ENCODE data around the gene ZFAND2A. TPM values are rescaled to one million over a fixed set of nuclear protein-coding genes. Genes with fewer than 3 reads are reported as not detected.
"Not testable (repeated sequence)": the region's sequence is repeated elsewhere in the genome, so short reads cannot be mapped to it uniquely, and the experiment has no call there.

ZFAND2A gene
- 10 to 100 TPM; 24.1 to 27.5 TPM for total RNA-seq

DNA sequence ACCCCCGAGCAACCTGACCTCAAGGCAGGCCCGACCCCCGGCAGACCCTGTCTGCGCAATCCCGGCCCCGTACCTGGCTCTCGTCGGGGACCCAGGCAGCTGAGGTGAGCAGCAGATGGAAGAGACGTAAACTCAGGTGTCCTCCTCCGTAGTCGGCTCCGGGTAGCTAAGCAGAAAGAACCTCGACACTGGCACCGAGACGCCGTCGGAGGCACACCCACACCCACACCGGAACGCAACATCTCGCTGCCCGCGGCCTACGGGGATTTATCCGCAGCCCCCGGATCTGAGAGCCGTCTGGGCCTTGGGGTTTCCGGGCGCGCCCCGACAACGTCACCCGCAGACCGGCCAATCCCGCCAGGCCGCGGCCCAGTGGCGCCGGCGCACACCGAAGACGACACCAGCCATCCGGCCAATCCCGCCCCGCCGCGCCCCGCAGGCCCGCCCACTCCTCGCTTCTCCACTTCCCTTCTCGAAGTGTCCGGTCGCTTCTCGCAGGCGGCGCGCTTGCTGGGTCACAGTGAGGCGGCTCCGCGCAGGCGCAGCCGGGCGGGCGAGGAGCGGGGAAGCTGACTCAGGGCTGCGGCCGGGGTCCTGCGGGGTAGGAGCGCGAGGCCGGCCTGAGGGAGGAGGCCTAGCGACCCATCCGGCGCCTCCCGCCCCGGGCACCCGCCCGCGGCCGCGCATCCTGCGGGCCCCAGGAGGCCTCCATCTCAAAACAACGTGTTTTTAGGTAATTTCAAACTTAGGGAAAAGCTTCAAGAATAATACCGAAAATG is at the start of gene ZFAND2A:
TSS of gene ZFAND2A (minus strand) at position 306 of the 779 bp plus-strand sequence. CDS start 1,984 bp downstream, outside the sequence.
- DNase-seq = peak; percentile 99
- Mint-ChIP-seq H3K27ac (peak within 1 kb of the TSS; percentile 87), H3K4me1 (ENCODE audit: low read depth) (peaks cover 25% of the 10 kb centered on the region), H3K4me3 (peak within 1 kb of the TSS; percentile 90), H3K27me3 (no peaks in the 10 kb centered on the region), H3K36me3 (peaks cover 14% of the 10 kb centered on the region), H3K9me3 (no peaks in the 10 kb centered on the region)
- CTCF ChIA-PET = interaction anchor here (0.6 to 2.2 kb wide), 4 partner anchors 9 to 17 kb away, joined by 3 to 13 read pairs (median 6); no protein-coding TSS in a partner anchor
- intact Hi-C loops (cut with micrococcal nuclease) = loop anchor here (1.0 kb wide), 2 partner anchors 10 to 22 kb away; a partner anchor contains a TSS
- POLR2A ChIA-PET = interaction anchor here (1.2 to 1.6 kb wide), 3 partner anchors 10 to 183 kb away, joined by 3 to 10 read pairs (median 8); a partner anchor contains a TSS

DNA sequence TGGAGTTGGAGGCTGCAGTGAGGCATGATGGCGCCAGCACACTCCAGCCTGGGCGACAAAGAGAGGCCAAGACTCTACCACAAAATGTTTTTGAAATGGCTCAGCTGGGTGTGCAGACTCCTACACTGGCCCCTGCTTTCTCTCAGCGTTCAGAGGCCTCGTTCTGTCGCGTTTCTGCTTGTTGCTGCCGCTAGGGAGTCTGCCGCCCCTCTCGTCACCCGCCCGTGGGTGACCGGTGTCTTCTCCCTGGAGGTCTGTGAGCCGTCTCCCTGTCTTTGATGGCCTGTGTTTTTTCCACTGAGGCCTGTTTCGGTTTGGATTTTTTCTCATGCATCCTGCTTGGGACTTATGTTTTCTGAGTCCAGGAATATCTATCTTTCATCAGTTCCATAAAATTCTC is 49.1 kb upstream of the ZFAND2A start:
- ChIA-PET POLR2A (no interaction called here), CTCF (no interaction called here)
- DNase-seq = no peak
- Mint-ChIP-seq H3K4me3 (no peak overlapping the region), H3K4me1 (ENCODE audit: low read depth) (no peaks in the 10 kb centered on the region), H3K27ac (no peak overlapping the region), H3K36me3 (no peaks in the 10 kb centered on the region), H3K27me3 (peaks cover 26% of the 10 kb centered on the region), H3K9me3 (no peaks in the 10 kb centered on the region)
- intact Hi-C loops (cut with micrococcal nuclease) = no loop called here

- DNase-seq; H3K36me3 Mint-ChIP-seq; H3K9me3 Mint-ChIP-seq; POLR2A ChIA-PET; intact Hi-C loops (cut with micrococcal nuclease); H3K4me1 Mint-ChIP-seq (ENCODE audit: low read depth); H3K4me3 Mint-ChIP-seq; H3K27ac Mint-ChIP-seq: not testable (repeated sequence)
- CTCF ChIA-PET = interaction anchor here (1.2 to 1.5 kb wide), 2 partner anchors 23 to 29 kb away, joined by 3 to 5 read pairs; no protein-coding TSS in a partner anchor
- H3K27me3 Mint-ChIP-seq = peaks cover 18% of the 10 kb centered on the region
Observed at GRCh38 chr7:1205742-1206141, 45.7 kb upstream of the ZFAND2A start.

DNA sequence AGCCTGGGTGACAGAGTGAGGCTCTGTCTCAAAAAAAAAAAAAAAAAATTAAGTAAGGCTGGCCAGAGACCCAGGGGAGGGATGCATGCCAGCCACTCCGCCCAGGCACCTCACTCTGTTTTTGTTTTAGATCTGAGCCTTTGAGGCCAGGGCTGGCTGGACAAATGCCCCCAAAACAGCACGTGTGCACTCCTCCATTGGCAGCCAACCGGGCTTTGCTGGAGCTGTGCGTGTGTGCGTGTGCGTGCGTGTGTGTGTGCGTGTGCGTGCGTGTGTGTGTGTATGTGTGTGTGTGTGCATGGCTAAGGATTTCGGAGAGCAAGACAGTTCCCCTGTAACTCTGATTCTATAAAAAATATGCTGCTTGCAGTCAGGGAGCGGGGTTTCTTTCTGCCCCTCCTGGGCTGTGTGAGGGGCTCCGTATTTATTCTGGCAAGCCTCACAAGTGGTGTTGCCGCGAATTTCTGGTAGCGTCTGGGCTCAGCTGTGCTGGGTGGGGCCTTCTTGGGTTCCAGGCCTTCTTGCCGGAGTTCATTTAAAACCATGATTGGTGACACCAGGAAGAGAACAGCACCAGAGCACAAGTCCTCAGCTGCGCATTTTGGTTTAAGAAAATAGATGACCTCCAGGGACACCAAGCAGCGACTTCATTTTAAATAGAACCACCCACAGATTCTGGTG is 44.6 kb upstream of the ZFAND2A start:
- Mint-ChIP-seq H3K27me3 (peaks cover 8% of the 10 kb centered on the region), H3K27ac (no peak overlapping the region), H3K9me3 (no peaks in the 10 kb centered on the region), H3K4me3 (no peak overlapping the region), H3K4me1 (ENCODE audit: low read depth) (no peaks in the 10 kb centered on the region), H3K36me3 (no peaks in the 10 kb centered on the region)
- intact Hi-C loops (cut with micrococcal nuclease) = no loop called here
- ChIA-PET CTCF (interaction anchor here (1.2 kb wide), 1 partner anchor 22 kb away, joined by 3 read pairs; no protein-coding TSS in a partner anchor), POLR2A (no interaction called here)
- DNase-seq = no peak

- H3K27me3 Mint-ChIP-seq; DNase-seq; POLR2A ChIA-PET; H3K4me3 Mint-ChIP-seq; H3K9me3 Mint-ChIP-seq; CTCF ChIA-PET; H3K27ac Mint-ChIP-seq; H3K4me1 Mint-ChIP-seq (ENCODE audit: low read depth); H3K36me3 Mint-ChIP-seq; intact Hi-C loops (cut with micrococcal nuclease): not testable (repeated sequence)
Observed at GRCh38 chr7:1202914-1203313, 42.9 kb upstream of the ZFAND2A start.

DNA sequence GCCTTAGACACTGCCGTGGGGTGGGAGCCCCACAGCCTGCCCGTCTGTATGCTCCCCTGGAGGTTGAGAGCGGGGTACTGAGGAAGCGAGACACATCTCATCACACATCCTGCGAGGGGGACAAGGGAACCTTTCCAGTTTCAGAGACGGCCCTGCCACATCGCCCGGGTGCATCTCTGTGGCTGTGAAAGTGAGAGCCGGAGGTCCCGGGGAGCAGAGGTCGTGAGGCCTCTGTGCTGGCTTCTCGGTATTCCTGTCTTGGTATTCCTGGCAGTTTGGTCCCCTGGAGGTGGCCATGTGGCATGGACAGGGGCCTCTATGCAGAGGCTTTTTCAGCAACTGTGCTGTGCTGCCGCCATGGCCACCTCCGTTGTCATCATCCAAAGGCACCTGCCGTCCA is 41.9 kb upstream of the ZFAND2A start:
- Mint-ChIP-seq H3K27ac (no peak overlapping the region), H3K4me3 (no peak overlapping the region), H3K4me1 (ENCODE audit: low read depth) (no peaks in the 10 kb centered on the region), H3K27me3 (peaks cover 1% of the 10 kb centered on the region), H3K9me3 (no peaks in the 10 kb centered on the region), H3K36me3 (no peaks in the 10 kb centered on the region)
- POLR2A ChIA-PET = no interaction called here
- intact Hi-C loops (cut with micrococcal nuclease) = no loop called here
- CTCF ChIA-PET = no interaction called here
- no peak for DNase-seq

DNA sequence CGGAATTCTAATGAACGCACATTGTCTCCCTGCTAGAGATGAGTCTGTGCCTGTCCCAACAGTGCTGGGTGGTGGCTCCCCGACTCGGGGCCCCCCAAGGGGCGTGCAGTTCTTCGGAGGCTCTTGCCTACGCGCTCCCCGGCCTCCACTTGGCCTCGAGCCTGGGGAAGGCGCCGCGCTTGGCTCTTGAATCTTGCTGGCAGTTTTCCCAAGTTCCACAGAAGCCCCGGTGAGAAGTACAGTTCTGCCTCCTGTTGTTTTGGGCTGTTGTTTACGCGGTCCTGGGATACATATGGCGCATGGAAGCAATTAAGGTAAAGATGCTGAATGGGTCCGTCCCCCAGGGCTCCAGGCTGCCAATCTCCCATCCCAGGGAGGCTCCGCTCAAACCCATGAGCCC is 40.0 kb upstream of the ZFAND2A start:
- Mint-ChIP-seq H3K36me3 (no peaks in the 10 kb centered on the region), H3K27me3 (peaks cover 1% of the 10 kb centered on the region), H3K4me3 (no peak overlapping the region), H3K27ac (no peak overlapping the region), H3K4me1 (ENCODE audit: low read depth) (no peaks in the 10 kb centered on the region), H3K9me3 (no peaks in the 10 kb centered on the region)
- intact Hi-C loops (cut with micrococcal nuclease) = no loop called here
- CTCF ChIA-PET = no interaction called here
- POLR2A ChIA-PET = no interaction called here
- DNase-seq = no peak

GRCh38 chr7:1197997-1198625 is 38.1 kb upstream of the ZFAND2A start:
- no peaks in the 10 kb centered on the region for H3K36me3 Mint-ChIP-seq
- ChIA-PET POLR2A (no interaction called here), CTCF (no interaction called here)
- DNase-seq = no peak
- H3K9me3 Mint-ChIP-seq = no peaks in the 10 kb centered on the region
- intact Hi-C loops (cut with micrococcal nuclease) = no loop called here
- H3K27ac Mint-ChIP-seq = no peak overlapping the region
- no peaks in the 10 kb centered on the region for H3K4me1 Mint-ChIP-seq (ENCODE audit: low read depth)
- no peak overlapping the region for H3K4me3 Mint-ChIP-seq
- peaks cover 6% of the 10 kb centered on the region for H3K27me3 Mint-ChIP-seq

DNA sequence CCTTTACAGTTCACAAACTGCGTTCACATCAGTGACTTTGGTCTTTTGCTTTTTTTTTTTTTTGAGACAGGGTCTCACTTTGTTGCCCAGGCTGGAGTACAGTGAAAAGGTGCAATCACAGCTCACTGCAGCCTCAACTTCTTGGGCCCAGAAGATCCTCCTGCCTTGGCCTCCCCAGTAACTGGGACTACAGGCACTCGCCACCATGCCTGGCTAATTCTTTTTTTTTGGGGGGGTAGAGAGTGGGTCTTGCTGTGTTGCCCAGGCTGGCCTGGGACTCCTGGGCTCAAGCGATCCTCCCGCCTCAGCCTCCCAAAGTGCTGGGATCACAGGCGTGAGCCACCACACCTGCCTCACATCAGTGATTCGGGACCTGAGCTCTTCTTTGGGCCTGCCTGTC is 37.0 kb upstream of the ZFAND2A start:
- no peaks in the 10 kb centered on the region for H3K36me3 Mint-ChIP-seq
- H3K27me3 Mint-ChIP-seq = peaks cover 11% of the 10 kb centered on the region
- H3K4me1 Mint-ChIP-seq (ENCODE audit: low read depth) = peaks cover 6% of the 10 kb centered on the region
- no peak overlapping the region for H3K27ac Mint-ChIP-seq
- no peak for DNase-seq
- no peak overlapping the region for H3K4me3 Mint-ChIP-seq
- no peaks in the 10 kb centered on the region for H3K9me3 Mint-ChIP-seq
- POLR2A ChIA-PET = no interaction called here
- intact Hi-C loops (cut with micrococcal nuclease) = no loop called here
- CTCF ChIA-PET = no interaction called here

DNA sequence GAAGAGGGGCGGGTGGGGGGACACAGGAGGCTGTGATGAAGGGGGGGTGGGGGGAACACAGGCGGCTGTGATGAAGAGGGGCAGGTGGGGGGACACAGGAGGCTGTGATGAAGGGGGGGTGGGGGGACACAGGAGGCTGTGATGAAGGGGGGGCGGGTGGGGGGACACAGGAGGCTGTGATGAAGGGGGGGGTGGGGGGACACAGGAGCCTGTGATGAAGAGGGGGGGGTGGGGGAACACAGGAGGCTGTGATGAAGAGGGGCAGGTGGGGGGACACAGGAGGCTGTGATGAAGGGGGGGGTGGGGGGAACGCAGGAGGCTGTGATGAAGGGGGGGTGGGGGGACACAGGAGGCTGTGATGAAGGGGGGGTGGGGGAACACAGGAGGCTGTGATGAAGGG is 36.4 kb upstream of the ZFAND2A start:
- H3K27me3 Mint-ChIP-seq = peaks cover 12% of the 10 kb centered on the region
- POLR2A ChIA-PET; intact Hi-C loops (cut with micrococcal nuclease); H3K9me3 Mint-ChIP-seq; H3K4me1 Mint-ChIP-seq (ENCODE audit: low read depth); H3K27ac Mint-ChIP-seq; CTCF ChIA-PET; DNase-seq; H3K36me3 Mint-ChIP-seq; H3K4me3 Mint-ChIP-seq: not testable (repeated sequence)

DNA sequence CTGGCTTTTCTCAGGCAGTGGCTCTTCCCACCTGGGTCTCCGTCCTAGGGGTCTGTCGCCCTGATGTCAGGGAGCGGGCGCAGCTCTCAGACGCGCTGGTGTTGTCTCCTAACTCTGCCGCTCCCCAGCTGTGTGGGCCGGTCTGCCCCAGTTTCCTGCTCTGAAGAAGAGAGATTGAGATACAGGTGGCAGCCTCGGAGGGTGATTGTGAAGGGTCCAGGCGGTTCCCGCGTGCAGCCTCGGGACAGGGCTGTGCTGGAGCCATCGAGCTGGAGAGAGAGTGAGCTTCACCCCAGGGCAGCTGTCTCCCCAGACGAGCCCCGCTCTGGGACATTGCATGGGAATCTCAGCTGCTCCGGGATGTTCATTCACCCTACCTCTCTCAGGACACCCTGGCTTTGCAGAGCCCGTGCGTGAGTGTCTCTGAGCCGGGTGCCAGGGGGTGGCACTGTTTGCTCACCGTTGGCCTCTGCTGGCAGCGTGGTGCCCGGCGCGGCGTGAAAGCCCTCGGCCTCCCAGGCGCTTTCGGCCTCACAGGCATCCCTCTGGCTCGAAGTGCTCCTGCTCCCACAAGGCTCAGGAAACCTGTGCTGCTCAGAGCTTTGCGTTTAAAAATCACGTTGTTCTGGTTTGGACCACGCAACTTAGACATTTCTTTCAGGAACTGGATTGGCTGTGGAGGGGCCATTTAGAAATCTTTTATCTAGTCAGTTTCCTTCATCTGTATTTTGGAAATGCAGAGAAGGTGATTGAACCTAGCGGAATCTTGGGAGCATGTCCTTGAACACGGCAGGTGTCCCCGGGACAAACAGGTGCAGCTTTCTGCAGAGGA is 33.8 kb upstream of the ZFAND2A start:
- Mint-ChIP-seq H3K4me1 (ENCODE audit: low read depth) (peaks cover 7% of the 10 kb centered on the region), H3K27ac (no peak overlapping the region), H3K4me3 (no peak overlapping the region), H3K27me3 (peaks cover 12% of the 10 kb centered on the region), H3K36me3 (no peaks in the 10 kb centered on the region), H3K9me3 (no peaks in the 10 kb centered on the region)
- intact Hi-C loops (cut with micrococcal nuclease) = loop anchor here (5.0 kb wide), 1 partner anchor 218 kb away; no protein-coding TSS in a partner anchor
- CTCF ChIA-PET = interaction anchor here (0.8 to 4.5 kb wide), 7 partner anchors 8 to 283 kb away, joined by 3 to 24 read pairs (median 4); no protein-coding TSS in a partner anchor
- POLR2A ChIA-PET = no interaction called here
- peak; percentile 59 for DNase-seq
